SK-N-SH treated with all-trans-retinoic acid at 6 μM for 48 hours (cell line): ENCODE data around the gene SON.

Experiments used
- ATAC-seq: fragments of 200-7000 bp; cut with Tn5 transposase; 3 replicates; pipeline ENCODE4 v1.9.1; 2020; ENCODE audit warnings: mild to moderate bottlenecking, moderate library complexity
- ARNTL ChIP-seq: fragments of 450-650 bp; formaldehyde crosslinking; IDR thresholded peaks from 2 replicates; pipeline ENCODE4 v1.5.0; 2020; ENCODE audit warnings: low read depth, mild to moderate bottlenecking, moderate library complexity, borderline replicate concordance
- BACH2 ChIP-seq: fragments of 250-450 bp; sonication (Bioruptor Pico); IDR thresholded peaks from 2 replicates; pipeline ENCODE4 v1.9.0; 2021; ENCODE audit warnings: mild to moderate bottlenecking, borderline replicate concordance
- CREB5 ChIP-seq: fragments of 250-450 bp; sonication (Bioruptor Pico); IDR thresholded peaks from 2 replicates; pipeline ENCODE4 v1.5.1; 2020; ENCODE audit warnings: low read depth, mild to moderate bottlenecking, moderate library complexity
- CSDC2 ChIP-seq: fragments of 250-450 bp; sonication (Bioruptor Pico); IDR thresholded peaks from 2 replicates; pipeline ENCODE4 v1.5.0; 2020; ENCODE audit warnings: mild to moderate bottlenecking, moderate library complexity
- CSRNP3 ChIP-seq: fragments of 250-450 bp; sonication (Bioruptor Pico); IDR thresholded peaks from 2 replicates; pipeline ENCODE4 v1.5.1; 2021; ENCODE audit warnings: mild to moderate bottlenecking, moderate library complexity
- ESRRG ChIP-seq: fragments of 250-450 bp; sonication (Bioruptor Pico); IDR thresholded peaks from 2 replicates; pipeline ENCODE4 v1.6.1; 2021; ENCODE audit warnings: mild to moderate bottlenecking
- GLIS3 ChIP-seq: fragments of 250-450 bp; sonication (Bioruptor Pico); IDR thresholded peaks from 2 replicates; pipeline ENCODE4 v1.5.0; 2020; ENCODE audit warnings: mild to moderate bottlenecking, moderate library complexity
- ISL1 ChIP-seq: fragments of 250-450 bp; sonication (Bioruptor Pico); IDR thresholded peaks from 2 replicates; pipeline ENCODE4 v2.1.2; 2022; ENCODE audit warnings: mild to moderate bottlenecking, moderate library complexity
- OSR1 ChIP-seq: fragments of 250-450 bp; sonication (Bioruptor Pico); IDR thresholded peaks from 2 replicates; pipeline ENCODE4 v1.8.0; 2022; ENCODE audit warnings: moderate library complexity, mild to moderate bottlenecking, inconsistent platforms
- POU6F1 ChIP-seq: fragments of 250-450 bp; sonication (Bioruptor Pico); IDR thresholded peaks from 2 replicates; pipeline ENCODE4 v1.8.0; 2021; ENCODE audit warnings: low read depth, mild to moderate bottlenecking, moderate library complexity, borderline replicate concordance
- PPARA ChIP-seq: fragments of 250-450 bp; sonication (Bioruptor Pico); IDR thresholded peaks from 2 replicates; pipeline ENCODE4 v1.5.0; 2020; ENCODE audit warnings: mild to moderate bottlenecking, borderline replicate concordance
- RARB ChIP-seq: fragments of 250-450 bp; sonication (Bioruptor Pico); IDR thresholded peaks from 2 replicates; pipeline ENCODE4 v1.8.0; 2021; ENCODE audit warnings: mild to moderate bottlenecking, moderate library complexity
- SNAI2 ChIP-seq: fragments of 250-450 bp; sonication (Bioruptor Pico); IDR thresholded peaks from 2 replicates; pipeline ENCODE4 v1.5.0; 2020; ENCODE audit warnings: mild to moderate bottlenecking, moderate library complexity
- TCF4 ChIP-seq: fragments of 250-450 bp; sonication (Bioruptor Pico); IDR thresholded peaks from 2 replicates; pipeline ENCODE4 v1.8.0; 2021; ENCODE audit warnings: mild to moderate bottlenecking, moderate library complexity, borderline replicate concordance
- TOX ChIP-seq: fragments of 250-450 bp; sonication (Bioruptor Pico); IDR thresholded peaks from 2 replicates; pipeline ENCODE4 v1.8.0; 2021; ENCODE audit warnings: mild to moderate bottlenecking, moderate library complexity, borderline replicate concordance
- TSHZ2 ChIP-seq: fragments of 250-450 bp; sonication (Bioruptor Pico); IDR thresholded peaks from 2 replicates; pipeline ENCODE4 v1.5.0; 2020; ENCODE audit warnings: mild to moderate bottlenecking, moderate library complexity
- ZC3H10 ChIP-seq: fragments of 250-450 bp; sonication (Bioruptor Pico); IDR thresholded peaks from 2 replicates; pipeline ENCODE4 v1.5.1; 2021; ENCODE audit warnings: mild to moderate bottlenecking, moderate library complexity
- ZFP3 ChIP-seq: fragments of 250-450 bp; sonication (Bioruptor Pico); IDR thresholded peaks from 2 replicates; pipeline ENCODE4 v1.5.0; 2020; ENCODE audit warnings: mild to moderate bottlenecking, moderate library complexity
- ZFP30 ChIP-seq: fragments of 450-650 bp; formaldehyde crosslinking; IDR thresholded peaks from 2 replicates; pipeline ENCODE4 v1.5.0; 2022; ENCODE audit warnings: mild to moderate bottlenecking, moderate library complexity
- ZNF565 ChIP-seq: fragments of 450-650 bp; formaldehyde crosslinking; conservative IDR thresholded peaks from 2 replicates; pipeline ENCODE4 v1.5.0; 2020; ENCODE audit warnings: low read depth, mild to moderate bottlenecking, moderate library complexity
- ZNF70 ChIP-seq: fragments of 450-650 bp; formaldehyde crosslinking; IDR thresholded peaks from 2 replicates; pipeline ENCODE4 v1.5.0; 2020; ENCODE audit warnings: mild to moderate bottlenecking, moderate library complexity
- ZNF8 ChIP-seq: fragments of 450-650 bp; formaldehyde crosslinking; IDR thresholded peaks from 2 replicates; pipeline ENCODE4 v1.5.0; 2020; ENCODE audit warnings: mild to moderate bottlenecking, moderate library complexity

SON gene

GRCh38 chr21:33550772-33551660 is 8.2 kb downstream of the SON start:
- ATAC-seq, result no peak
- no peak for TF ChIP-seq CREB5 (CRISPR knock-in tag)
- no peak for TF ChIP-seq ESRRG (CRISPR knock-in tag)
- TF ChIP-seq ARNTL (CRISPR knock-in tag), result no peak
- no peak for TF ChIP-seq SNAI2 (CRISPR knock-in tag)
- TF ChIP-seq ZFP30 (CRISPR knock-in tag), result no peak
- no peak for TF ChIP-seq OSR1 (CRISPR knock-in tag)
- no peak for TF ChIP-seq POU6F1
- no peak for TF ChIP-seq GLIS3 (CRISPR knock-in tag)
- no peak for TF ChIP-seq ZC3H10 (CRISPR knock-in tag)
- TF ChIP-seq TSHZ2, result no peak
- no peak for TF ChIP-seq ZNF8 (CRISPR knock-in tag)
- TF ChIP-seq ZNF565 (CRISPR knock-in tag), result no peak
- TF ChIP-seq CSRNP3 (CRISPR knock-in tag), result no peak
- TF ChIP-seq BACH2 (CRISPR knock-in tag), result no peak
- no peak for TF ChIP-seq ZNF70 (CRISPR knock-in tag)
- no peak for TF ChIP-seq TCF4 (CRISPR knock-in tag)
- no peak for TF ChIP-seq RARB (CRISPR knock-in tag)

GRCh38 chr21:33551664-33552063 is 8.8 kb downstream of the SON start:
- no peak for ATAC-seq
- no peak for TF ChIP-seq TOX (CRISPR knock-in tag)
- TF ChIP-seq ISL1 (CRISPR knock-in tag), result no peak
- no peak for TF ChIP-seq CREB5 (CRISPR knock-in tag)
- no peak for TF ChIP-seq OSR1 (CRISPR knock-in tag)
- TF ChIP-seq TSHZ2, result no peak
- no peak for TF ChIP-seq SNAI2 (CRISPR knock-in tag)
- TF ChIP-seq ZNF70 (CRISPR knock-in tag), result no peak
- TF ChIP-seq ZFP30 (CRISPR knock-in tag), result no peak
- no peak for TF ChIP-seq CSRNP3 (CRISPR knock-in tag)
- no peak for TF ChIP-seq ZNF8 (CRISPR knock-in tag)
- no peak for TF ChIP-seq CSDC2 (CRISPR knock-in tag)
- no peak for TF ChIP-seq POU6F1
- TF ChIP-seq PPARA, result no peak
- no peak for TF ChIP-seq ZC3H10 (CRISPR knock-in tag)
- TF ChIP-seq GLIS3 (CRISPR knock-in tag), result no peak
- TF ChIP-seq ZFP3 (CRISPR knock-in tag), result no peak
- TF ChIP-seq, all 23 proteins: peak for 0
